ENCODE results near the gene ADAMTS15.

DNA sequence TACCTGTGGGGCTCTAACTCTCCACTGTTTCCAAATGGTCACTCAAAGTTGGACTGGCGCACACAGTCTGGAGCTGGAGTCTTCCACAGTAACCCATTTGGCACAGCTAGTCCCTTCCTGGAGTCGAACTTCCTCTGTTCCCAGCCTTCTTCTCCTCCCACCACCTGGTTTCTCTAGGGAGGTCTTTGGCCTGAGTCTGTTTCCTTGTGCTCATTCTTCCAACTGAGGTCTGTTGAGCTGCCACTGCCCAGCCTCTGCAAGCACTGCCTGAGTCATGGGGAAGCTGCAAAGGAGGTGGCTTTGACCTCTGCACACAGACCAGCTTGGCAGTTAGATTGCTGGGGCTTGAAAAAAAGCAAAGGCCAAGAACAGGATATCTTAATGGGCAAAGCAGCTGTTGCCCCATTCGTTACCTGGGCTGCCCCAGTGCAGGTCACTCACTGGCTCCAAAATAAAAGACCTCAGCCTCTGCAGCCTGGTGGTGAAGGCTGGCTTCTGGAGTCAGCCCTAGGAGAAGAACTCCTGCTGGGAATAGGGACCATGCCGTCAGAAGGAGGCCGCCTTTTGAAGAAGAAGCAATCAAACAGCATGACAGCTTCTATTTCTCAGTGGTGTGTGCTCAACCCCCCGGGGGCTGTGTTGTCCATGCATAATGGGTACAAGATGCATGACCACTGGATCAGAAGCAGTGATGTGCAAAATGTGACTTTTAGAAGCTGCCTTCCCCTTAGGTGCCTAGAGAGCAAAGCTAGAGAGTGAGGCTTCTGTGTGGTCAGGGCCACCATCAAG is 3.0 kb downstream of the ADAMTS15 start:
- TF ChIP-seq, protein P1, sequence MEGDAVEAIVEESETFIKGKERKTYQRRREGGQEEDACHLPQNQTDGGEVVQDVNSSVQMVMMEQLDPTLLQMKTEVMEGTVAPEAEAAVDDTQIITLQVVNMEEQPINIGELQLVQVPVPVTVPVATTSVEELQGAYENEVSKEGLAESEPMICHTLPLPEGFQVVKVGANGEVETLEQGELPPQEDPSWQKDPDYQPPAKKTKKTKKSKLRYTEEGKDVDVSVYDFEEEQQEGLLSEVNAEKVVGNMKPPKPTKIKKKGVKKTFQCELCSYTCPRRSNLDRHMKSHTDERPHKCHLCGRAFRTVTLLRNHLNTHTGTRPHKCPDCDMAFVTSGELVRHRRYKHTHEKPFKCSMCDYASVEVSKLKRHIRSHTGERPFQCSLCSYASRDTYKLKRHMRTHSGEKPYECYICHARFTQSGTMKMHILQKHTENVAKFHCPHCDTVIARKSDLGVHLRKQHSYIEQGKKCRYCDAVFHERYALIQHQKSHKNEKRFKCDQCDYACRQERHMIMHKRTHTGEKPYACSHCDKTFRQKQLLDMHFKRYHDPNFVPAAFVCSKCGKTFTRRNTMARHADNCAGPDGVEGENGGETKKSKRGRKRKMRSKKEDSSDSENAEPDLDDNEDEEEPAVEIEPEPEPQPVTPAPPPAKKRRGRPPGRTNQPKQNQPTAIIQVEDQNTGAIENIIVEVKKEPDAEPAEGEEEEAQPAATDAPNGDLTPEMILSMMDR (IDR thresholded peaks at IDR 0.05), result no peak
- no peak for TF ChIP-seq POLR2A (IDR thresholded peaks at IDR 0.05)
